ENCODE results near the gene SDR39U1.
"Not testable (repeated sequence)": the region's sequence is repeated elsewhere in the genome, so short reads cannot be mapped to it uniquely, and the experiment has no call there.

SDR39U1 gene

DNA sequence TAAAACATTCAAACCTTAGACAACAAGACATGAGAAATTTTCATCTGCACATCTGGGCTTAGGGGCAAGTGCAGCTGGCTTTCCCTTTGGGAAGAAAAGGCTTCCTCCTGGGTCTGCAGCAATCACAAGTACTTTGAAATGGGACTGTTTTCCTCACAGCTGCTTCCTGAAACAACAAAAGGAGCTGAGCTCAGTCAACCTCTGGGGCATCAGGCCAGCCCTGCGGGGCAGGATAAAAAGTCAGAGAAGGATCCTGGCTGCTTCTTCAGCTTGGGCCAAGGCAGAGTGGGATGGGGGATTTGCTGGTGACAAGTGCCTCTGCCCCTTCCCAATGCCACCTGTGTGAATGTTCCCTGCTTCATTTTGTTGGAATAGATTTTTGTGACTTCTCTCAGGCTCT lies 16.2 kb upstream of the SDR39U1 start:
- 0 out of 2 replicates have a peak, but pooled peaks cover 2% of the 10 kb centered on the region for H3K4me1 ChIP-seq (ENCODE audit: control insufficient read depth, insufficient read depth, low read length)
- H3K9me3 ChIP-seq (ENCODE audit: control insufficient read depth, insufficient read depth, low read depth, low read length) = no peaks in the 10 kb centered on the region
- ChIA-PET CTCF (no interaction called here), POLR2A (no interaction called here)
- H3K4me3 ChIP-seq (ENCODE audit: low read depth, low read length) = no peak overlapping the region
- no peak for TF ChIP-seq ZSCAN30 (tag by site-specific recombination; IDR thresholded peaks at IDR 0.05)
- TF ChIP-seq, protein P1, sequence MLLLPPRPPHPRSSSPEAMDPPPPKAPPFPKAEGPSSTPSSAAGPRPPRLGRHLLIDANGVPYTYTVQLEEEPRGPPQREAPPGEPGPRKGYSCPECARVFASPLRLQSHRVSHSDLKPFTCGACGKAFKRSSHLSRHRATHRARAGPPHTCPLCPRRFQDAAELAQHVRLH (tag by site-specific recombination; IDR thresholded peaks at IDR 0.05) = no peak
- TF ChIP-seq, protein P2, sequence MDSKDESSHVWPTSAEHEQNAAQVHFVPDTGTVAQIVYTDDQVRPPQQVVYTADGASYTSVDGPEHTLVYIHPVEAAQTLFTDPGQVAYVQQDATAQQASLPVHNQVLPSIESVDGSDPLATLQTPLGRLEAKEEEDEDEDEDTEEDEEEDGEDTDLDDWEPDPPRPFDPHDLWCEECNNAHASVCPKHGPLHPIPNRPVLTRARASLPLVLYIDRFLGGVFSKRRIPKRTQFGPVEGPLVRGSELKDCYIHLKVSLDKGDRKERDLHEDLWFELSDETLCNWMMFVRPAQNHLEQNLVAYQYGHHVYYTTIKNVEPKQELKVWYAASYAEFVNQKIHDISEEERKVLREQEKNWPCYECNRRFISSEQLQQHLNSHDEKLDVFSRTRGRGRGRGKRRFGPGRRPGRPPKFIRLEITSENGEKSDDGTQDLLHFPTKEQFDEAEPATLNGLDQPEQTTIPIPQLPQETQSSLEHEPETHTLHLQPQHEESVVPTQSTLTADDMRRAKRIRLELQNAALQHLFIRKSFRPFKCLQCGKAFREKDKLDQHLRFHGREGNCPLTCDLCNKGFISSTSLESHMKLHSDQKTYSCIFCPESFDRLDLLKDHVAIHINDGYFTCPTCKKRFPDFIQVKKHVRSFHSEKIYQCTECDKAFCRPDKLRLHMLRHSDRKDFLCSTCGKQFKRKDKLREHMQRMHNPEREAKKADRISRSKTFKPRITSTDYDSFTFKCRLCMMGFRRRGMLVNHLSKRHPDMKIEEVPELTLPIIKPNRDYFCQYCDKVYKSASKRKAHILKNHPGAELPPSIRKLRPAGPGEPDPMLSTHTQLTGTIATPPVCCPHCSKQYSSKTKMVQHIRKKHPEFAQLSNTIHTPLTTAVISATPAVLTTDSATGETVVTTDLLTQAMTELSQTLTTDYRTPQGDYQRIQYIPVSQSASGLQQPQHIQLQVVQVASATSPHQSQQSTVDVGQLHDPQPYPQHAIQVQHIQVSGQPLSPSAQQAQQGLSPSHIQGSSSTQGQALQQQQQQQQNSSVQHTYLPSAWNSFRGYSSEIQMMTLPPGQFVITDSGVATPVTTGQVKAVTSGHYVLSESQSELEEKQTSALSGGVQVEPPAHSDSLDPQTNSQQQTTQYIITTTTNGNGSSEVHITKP (tag by site-specific recombination; IDR thresholded peaks at IDR 0.05) = no peak
- no peak for TF ChIP-seq ZNF48 (tag by site-specific recombination; IDR thresholded peaks at IDR 0.05)
- TF ChIP-seq ZNF555 (tag by site-specific recombination; conservative IDR thresholded peaks at IDR 0.05) = no peak
- TF ChIP-seq ZNF404 (tag by site-specific recombination; IDR thresholded peaks at IDR 0.05) = no peak
- H3K27ac ChIP-seq (ENCODE audit: extremely low read depth, low read depth, low read length) = no peak overlapping the region
- H3K36me3 ChIP-seq (ENCODE audit: control insufficient read depth in 2 of 2, insufficient read depth in 1 of 2, low read length in 2 of 2) = peaks cover 0 to 3% of the 10 kb centered on the region in 2 experiments; a peak in 1 of 3 replicates

DNA sequence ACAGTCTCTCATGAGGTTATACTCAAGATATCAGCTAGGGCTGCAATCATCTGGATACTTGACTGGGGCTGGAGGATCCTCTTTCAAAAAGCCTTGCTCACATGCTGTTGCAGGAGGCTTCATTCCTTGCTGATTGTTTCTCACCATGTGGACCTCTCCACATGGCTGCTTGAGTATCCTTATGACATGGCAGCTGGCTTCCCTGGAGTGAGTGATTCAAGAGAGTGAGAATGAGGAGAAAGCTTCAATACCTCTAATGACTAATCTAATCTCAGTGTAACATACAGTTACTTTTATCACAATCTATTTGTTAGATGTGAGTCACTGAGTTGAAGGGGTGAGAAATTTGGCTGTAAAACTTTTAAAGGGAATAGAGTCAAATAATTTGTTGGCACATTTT lies 14.4 kb upstream of the SDR39U1 start:
- ChIA-PET POLR2A (no interaction called here), CTCF (no interaction called here)
- Histone ChIP-seq H3K27ac (ENCODE audit: extremely low read depth, low read depth, low read length) (no peak overlapping the region), H3K4me1 (ENCODE audit: control insufficient read depth, insufficient read depth, low read length) (no peaks in the 10 kb centered on the region), H3K4me3 (ENCODE audit: low read depth, low read length) (no peak overlapping the region), H3K36me3 (ENCODE audit: control insufficient read depth in 2 of 2, insufficient read depth in 1 of 2, low read length in 2 of 2) (peaks cover 0 to 3% of the 10 kb centered on the region in 2 experiments; a peak in 1 of 3 replicates), H3K9me3 (ENCODE audit: control insufficient read depth, insufficient read depth, low read depth, low read length) (no peaks in the 10 kb centered on the region)
- TF ChIP-seq ZNF391 (tag by site-specific recombination; IDR thresholded peaks at IDR 0.05; ENCODE audit: borderline replicate concordance, low read depth) (no peak), ZFP37 (tag by site-specific recombination; IDR thresholded peaks at IDR 0.05) (no peak), ZBTB1 (tag by site-specific recombination; IDR thresholded peaks at IDR 0.05) (no peak), SP3 (tag by site-specific recombination; IDR thresholded peaks at IDR 0.05) (no peak), ZNF404 (tag by site-specific recombination; IDR thresholded peaks at IDR 0.05) (no peak), IKZF3 (tag by site-specific recombination; IDR thresholded peaks at IDR 0.05) (no peak), ZNF174 (tag by site-specific recombination; IDR thresholded peaks at IDR 0.05) (no peak), ZNF521 (tag by site-specific recombination; IDR thresholded peaks at IDR 0.05) (no peak), ZNF600 (tag by site-specific recombination; IDR thresholded peaks at IDR 0.05) (no peak), ZNF785 (tag by site-specific recombination; IDR thresholded peaks at IDR 0.05) (no peak), ZNF114 (tag by site-specific recombination; IDR thresholded peaks at IDR 0.05) (no peak), WT1 (tag by site-specific recombination; IDR thresholded peaks at IDR 0.05) (no peak), TRIM28 (IDR thresholded peaks at IDR 0.05; ENCODE audit: borderline replicate concordance, low read length) (no peak)
- TF ChIP-seq, protein P3, sequence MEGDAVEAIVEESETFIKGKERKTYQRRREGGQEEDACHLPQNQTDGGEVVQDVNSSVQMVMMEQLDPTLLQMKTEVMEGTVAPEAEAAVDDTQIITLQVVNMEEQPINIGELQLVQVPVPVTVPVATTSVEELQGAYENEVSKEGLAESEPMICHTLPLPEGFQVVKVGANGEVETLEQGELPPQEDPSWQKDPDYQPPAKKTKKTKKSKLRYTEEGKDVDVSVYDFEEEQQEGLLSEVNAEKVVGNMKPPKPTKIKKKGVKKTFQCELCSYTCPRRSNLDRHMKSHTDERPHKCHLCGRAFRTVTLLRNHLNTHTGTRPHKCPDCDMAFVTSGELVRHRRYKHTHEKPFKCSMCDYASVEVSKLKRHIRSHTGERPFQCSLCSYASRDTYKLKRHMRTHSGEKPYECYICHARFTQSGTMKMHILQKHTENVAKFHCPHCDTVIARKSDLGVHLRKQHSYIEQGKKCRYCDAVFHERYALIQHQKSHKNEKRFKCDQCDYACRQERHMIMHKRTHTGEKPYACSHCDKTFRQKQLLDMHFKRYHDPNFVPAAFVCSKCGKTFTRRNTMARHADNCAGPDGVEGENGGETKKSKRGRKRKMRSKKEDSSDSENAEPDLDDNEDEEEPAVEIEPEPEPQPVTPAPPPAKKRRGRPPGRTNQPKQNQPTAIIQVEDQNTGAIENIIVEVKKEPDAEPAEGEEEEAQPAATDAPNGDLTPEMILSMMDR (tag by site-specific recombination; IDR thresholded peaks at IDR 0.05) = no peak
- TF ChIP-seq, protein P4, sequence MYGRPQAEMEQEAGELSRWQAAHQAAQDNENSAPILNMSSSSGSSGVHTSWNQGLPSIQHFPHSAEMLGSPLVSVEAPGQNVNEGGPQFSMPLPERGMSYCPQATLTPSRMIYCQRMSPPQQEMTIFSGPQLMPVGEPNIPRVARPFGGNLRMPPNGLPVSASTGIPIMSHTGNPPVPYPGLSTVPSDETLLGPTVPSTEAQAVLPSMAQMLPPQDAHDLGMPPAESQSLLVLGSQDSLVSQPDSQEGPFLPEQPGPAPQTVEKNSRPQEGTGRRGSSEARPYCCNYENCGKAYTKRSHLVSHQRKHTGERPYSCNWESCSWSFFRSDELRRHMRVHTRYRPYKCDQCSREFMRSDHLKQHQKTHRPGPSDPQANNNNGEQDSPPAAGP (tag by site-specific recombination; IDR thresholded peaks at IDR 0.05) = no peak
- TF ChIP-seq, protein P5, sequence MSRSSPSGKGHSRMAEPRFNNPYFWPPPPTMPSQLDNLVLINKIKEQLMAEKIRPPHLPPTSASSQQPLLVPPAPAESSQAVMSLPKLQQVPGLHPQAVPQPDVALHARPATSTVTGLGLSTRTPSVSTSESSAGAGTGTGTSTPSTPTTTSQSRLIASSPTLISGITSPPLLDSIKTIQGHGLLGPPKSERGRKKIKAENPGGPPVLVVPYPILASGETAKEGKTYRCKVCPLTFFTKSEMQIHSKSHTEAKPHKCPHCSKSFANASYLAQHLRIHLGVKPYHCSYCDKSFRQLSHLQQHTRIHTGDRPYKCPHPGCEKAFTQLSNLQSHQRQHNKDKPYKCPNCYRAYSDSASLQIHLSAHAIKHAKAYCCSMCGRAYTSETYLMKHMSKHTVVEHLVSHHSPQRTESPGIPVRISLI (tag by site-specific recombination; IDR thresholded peaks at IDR 0.05) = no peak
- TF ChIP-seq, protein P6, sequence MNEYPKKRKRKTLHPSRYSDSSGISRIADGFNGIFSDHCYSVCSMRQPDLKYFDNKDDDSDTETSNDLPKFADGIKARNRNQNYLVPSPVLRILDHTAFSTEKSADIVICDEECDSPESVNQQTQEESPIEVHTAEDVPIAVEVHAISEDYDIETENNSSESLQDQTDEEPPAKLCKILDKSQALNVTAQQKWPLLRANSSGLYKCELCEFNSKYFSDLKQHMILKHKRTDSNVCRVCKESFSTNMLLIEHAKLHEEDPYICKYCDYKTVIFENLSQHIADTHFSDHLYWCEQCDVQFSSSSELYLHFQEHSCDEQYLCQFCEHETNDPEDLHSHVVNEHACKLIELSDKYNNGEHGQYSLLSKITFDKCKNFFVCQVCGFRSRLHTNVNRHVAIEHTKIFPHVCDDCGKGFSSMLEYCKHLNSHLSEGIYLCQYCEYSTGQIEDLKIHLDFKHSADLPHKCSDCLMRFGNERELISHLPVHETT (tag by site-specific recombination; IDR thresholded peaks at IDR 0.05) = no peak

DNA sequence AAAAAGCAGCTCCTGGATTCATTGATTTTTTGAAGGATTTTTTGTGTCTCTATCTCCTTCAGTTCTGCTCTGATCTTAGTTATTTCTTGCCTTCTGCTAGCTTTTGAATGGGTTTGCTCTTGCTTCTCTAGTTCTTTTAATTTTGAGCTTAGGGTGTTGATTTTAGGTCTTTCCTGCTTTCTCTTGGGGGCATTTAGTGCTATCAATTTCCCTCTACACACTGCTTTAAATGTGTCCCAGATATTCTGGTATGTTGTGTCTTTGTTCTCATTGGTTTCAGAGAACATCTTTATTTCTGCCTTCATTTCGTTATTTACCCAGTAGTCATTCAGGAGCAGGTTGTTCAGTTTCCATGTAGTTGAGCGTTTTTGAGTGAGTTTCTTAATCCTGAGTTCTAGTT lies 8.3 kb upstream of the SDR39U1 start:
- H3K4me1 ChIP-seq (ENCODE audit: control insufficient read depth, insufficient read depth, low read length); H3K27ac ChIP-seq (ENCODE audit: extremely low read depth, low read depth, low read length); H3K36me3 ChIP-seq (ENCODE audit: control insufficient read depth in 2 of 2, insufficient read depth in 1 of 2, low read length in 2 of 2); CTCF ChIA-PET; H3K9me3 ChIP-seq (ENCODE audit: control insufficient read depth, insufficient read depth, low read depth, low read length); H3K4me3 ChIP-seq (ENCODE audit: low read depth, low read length); POLR2A ChIA-PET: not testable (repeated sequence)
